DMS153 (cell line): ENCODE data around the gene FANCG.

Source experiments
- DNase-seq: peaks from one replicate; lab custom pipeline; 2025; lab: John Stamatoyannopoulos, UW

The FANCG gene

DNA sequence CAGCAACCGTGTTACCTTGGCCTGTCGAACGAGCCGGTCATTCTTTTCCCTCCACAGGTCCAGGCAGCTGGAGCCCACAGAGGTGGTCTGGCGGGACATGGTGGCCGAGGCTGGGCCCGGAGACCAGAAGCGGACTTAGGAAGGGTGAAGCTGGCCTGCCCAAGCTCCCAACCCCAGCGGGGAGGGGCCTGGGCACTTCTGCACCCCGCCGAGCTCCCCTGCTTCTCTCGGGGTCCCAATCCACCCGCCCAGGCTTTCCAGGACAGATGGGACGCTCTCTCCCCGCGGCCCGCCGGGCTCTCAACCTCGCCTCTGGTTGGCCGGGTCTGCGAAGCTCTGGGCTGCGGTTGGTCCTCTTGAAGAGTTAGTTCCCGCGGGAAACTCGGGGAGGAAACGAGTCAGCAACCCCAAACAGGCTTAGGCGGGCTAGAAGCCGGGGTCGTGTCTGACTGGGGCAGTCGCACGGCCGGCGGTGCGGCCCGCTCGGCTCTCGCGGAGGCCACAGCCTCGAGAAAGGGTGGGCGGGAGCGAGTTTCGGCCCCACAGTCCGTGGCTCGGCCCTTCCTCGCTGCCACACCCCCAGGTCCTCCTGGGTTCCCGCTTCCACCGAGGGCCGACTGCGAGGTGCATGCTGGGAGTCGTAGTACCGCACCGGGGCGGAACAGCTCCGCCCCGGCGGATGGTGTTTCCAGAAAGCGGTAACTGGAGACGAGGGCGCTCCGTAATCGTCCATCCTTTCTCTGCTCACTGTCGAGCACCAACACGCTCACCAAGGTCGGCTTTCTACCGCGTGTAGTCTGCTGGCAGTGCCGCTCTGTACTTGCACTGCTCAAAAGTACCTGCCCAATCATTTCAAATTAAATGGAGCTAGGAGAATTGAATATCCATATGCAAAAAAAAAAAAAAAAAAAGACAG is at the start of gene FANCG:
FANCG (minus strand) TSS at position 517 of the 916 bp plus-strand sequence; CDS start at position 99, 418 bp downstream.
- peak; percentile 84 for DNase-seq

DNA sequence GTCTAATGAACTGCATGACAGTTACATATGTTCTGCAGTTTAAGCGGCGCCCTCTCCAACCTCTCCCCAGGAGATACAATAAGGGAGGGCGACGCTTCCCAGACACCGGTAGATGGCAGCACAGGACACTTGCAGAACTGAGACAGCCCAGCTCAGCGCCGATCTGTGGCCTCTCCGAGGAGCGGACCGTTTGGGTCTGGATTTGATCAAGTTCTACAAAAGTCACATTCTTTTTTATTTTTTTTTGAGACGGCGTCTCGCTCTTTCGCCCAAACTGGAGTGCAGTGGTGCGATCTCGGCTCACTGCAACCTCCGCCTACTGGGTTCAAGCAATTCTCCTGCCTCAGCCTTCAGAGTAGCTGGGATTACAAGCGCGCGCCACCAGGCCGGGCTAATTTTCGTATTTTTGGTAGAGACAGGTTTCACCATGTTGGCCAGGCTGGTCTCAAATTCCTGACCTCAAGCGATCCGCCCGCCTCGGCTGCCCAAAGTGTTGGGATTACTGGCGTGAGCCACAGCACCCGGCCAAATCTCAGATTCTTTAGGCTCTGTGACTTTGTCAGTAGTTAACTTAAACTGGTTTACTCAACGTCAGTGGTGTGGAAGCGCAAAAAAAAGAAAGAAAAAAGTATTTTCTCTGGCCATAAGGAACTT is 37.3 kb upstream of the FANCG start:
- DNase-seq: peak; percentile 71

DNA sequence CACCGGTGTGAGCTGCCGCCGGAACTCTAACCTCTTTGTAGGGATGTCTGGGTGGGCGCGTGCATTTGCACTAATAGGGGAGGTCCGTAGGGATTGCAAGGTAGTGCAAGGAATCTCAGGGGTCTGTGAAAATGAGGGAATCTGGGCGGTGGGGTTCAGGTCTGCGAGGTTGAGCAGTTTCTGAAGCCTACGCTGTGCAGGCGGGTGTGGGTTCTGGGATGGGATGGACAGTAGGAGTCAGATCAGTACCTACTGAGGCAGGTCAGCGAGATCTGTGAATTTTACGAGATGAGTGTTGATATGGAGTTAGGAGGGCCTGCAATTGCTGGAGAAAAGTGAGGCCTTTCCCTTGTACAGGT is 36.8 kb upstream of the FANCG start:
- DNase-seq: no peak

DNA sequence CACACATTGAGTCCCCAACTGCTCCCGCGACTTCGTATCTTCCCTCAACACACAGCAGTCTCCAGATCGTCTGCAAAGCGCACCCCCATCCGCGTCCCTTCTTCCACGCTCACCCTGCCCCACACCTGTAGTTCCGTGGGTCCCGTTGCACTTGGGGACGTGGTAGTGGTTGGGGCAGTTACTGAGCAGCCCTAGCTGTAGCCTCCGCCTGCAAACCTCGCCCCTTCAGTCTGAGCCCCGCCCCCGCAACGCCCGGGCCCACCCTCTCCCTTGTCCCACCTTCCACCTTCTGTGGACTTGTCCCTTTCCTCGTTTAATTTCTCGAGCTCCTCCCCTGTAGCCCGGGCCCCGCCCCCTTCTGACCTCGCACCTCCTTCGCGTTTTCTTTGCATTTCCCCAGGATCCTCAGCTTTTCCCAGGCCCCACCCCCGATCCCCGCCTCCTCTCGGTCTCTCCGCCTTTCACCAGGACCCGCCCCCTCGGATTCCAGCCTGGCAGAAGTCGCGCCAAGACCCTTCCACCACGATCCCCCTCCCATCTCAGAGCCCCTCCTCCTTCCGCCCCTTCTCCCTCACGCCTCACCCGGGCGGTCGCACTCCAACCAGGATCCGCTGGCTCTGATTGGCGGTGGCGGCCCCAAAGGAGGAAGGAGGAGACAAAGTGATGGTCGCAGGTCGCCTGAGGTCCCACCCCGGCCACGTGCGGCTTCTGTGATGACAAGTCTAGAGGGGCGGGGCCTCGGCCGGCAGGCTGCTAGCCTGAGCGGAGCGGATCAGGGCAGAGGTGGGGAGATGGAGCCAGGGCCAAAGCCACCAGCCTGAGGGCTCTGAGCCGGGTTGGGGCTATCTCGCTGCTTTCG is 36.2 kb upstream of the FANCG start, which contains the start of gene ATOSB:
ATOSB (minus strand) TSS at position 183 of the 859 bp plus-strand sequence. CDS start 7,588 bp downstream, outside the sequence.
- DNase-seq: peak; percentile 92

DNA sequence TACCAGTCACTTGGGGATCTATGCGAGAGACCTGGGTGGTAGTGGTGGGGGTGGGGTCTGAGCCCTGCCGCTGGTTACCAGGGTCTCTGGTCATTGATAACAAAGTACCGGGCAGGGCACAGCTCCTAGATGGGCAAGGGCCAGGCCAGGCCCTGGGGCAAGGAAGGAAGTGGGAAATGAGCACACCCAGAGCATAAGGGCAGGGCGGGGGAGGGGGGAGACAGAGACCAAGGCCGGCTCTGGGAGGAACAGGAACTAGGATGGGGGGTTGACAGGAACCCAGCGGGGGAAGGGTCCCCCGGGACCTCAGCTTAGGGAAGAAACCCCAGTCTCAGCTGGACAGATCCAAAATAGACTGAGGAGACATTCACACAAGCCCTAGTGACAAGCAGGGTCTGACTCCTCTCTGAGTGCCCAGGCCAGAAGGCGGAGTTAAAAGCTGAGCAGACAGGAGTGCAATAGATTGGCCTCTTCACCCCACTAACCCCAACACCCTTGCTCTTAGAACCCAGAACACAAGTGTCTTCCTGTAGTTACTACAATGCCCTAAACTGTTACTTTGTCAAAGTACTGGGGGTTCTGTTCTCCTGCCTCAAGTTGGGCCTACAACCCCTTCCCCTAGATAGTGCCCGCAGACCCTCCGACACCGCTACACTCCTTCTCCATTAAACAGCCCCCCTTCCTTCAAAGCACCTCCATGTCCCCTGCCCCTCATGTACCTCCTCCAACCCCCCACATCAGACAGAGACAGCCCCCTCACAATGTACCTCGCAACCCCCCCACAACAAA is 35.3 kb upstream of the FANCG start:
- DNase-seq: peak; percentile 3

DNA sequence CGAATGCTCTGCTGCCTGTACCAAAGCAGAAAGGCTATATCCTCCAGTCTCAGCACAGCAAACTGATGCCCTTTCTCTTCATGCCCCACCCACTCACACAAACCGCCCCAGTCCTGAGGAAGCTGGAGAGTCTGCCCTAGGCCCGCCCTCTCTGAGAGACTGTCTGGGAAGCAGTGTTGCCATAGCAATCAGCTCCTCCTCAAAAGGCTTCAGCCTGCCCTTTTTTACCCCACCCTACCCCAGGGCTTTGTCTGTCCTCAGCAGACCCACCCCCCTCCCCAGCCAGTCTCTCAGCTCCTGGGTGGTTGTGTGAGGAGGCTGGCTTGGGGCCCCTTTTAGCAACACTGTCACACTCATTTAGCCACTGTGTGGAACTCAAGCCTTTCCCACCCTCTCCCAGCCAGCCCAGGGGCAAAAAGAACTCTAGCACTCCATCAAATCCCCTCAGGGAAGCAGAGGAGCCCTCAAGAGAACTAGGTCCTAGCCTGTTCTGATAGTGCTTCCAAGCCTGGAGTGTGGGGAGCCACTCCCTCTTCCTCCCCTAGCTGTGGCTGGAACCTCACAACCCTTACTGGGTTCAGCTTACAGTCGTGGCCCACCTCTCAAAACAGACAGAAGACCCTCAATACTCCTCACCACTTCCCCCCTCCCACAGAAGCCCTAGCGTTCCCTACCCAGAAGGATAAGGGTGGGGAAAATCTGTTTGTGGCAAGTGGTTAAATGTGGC is 34.5 kb upstream of the FANCG start:
- peak; percentile 68 for DNase-seq

DNA sequence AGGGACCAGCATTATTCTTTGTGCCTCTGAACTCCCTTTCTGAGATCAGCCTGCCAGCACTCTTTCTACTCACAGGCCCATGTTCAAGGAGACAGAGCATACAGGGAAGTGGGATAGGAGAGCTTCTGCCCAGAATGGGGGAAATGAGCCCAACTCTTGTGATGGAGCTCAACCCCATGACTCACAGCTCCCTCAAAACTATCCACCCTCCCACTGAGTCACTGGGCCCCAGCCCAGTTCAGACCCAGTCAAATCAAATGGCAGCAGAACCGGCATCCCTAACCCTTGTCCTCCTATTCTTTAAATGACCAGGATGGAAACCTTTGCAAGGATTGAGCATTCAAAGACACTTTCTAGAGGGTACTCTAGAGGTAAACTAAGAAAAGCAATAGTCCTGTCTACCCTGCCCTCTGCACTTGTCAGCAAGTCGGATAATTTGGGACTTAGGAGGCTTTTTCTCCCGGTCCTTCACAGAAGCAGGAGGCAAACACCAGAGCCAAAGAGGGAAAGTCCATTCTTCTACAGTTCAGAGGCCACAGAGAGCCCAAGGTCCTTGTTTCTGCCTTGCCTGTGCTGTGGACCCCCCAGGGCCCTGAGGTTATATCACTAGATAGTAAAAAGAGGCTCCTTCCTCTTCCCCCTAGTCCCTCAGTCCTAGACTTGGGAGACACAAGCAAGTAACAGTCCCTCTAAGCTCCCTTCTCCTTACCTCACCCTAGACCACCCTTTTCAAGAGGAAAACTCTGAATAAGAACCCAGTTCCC is 32.7 kb upstream of the FANCG start:
- DNase-seq: no peak

DNA sequence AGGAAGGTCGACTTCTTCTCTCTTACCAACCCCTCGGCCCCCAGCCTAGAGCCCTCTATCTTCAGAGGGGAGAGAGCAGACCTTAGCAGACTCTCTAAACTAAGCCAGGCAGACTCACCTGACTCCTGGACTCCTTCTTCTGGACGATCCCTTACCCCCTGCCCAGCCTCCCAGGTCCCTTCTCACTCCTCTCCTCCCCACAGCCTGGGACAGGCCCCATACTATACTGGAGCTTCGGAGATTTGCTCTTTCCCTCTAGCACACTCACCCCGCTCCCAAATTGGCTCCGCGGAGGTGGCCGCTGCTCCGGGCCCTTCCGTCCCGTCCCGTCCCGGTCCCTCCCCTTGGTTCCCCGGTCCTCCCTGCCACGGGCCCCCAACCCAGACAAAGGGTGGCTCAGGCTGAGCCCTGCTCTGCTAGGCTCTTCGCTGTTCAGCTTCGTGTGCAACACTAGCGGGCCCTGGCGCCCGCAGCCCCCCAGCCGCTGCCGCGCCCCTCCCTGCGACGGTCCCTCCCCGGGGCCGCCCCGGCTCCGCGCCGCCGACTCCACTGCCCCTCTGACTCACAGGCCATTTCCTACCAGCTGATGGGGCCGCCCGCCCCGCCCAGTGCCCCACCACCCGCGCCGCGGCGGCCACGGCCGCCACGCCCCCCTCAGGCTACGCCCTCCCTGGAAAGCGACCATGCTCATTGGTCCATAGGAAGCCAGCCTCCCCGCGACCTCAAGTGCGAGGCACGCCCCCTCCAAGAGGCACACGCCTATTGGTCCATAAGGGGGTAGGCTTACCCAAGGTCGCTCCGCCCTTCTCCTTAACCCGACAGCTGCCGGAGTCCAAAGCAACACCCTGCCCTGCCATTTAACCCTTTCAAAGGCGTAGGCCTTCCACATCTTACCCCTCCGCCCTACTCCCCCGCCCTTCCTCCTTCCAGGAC is 31.5 kb upstream of the FANCG start:
- DNase-seq: peak; percentile 95

DNA sequence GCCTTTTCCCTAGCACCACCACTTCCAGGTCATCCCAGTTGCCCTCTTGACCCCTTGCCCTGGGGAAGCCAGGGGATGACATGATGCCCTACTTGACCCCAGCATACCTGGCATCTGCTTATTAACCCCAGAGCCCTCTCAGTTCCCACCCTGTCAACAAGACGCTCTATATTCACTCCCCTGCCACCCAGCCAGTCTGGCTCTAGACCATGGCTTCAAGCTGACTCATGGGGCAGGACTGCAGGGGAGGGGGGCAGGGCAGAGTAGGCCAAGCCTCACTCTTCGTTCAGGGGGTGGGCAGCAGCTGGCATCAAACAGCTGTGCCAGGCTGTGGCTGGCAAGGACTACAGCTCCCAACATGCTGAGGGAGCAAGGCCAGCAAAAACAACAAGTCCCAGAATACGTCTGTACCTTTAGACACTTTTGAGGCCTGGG is 30.6 kb upstream of the FANCG start:
- DNase-seq: no peak

DNA sequence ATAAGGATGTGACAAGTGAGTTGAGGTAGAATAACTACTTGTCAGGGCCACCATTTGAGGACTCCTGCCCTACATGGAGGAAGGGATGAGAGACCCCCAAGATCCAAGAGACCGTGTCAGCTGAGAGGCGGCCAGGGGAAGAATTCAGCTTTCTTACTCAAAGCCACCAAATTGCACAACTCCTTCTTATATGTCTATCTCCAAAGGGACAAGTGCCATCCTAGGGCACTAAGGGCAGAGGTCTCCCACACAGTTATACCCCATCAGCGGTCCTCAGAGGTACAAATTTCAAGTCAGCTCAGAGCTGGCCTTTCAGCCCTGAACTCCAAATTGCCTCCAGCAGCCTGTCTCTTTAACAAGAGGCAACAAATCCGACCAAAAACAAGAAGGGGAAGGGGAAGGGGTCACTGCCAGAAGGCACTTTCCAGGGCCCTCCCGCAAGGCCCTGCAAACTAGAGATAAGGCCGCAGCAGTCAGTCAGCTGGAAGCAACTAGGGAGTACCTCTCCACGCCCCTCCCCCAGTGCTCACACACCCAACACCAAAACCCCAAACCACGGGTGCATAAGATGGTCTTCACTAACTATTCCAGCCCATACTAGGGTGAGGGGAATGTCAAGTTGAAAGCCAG is 29.3 kb upstream of the FANCG start:
- no peak for DNase-seq

DNA sequence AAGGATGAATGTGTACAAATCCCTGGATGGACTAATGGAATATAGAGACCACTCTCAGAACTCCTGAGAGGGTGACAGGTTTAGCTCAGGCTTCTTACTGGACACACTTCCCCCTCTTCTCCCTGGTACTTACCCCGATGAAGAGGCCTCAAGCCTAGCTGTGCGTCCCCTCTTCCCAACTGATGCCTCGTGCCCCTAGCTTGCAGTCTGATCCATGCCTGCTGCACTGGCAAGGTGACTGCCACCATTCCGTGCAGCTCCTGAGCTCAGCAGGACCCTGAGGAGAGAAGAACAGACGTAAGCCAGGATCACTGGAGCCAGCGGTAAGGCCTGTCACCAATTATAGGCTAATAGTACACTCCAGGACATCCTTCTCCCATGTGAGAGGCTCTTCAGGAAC is 28.7 kb upstream of the FANCG start:
- no peak for DNase-seq

DNA sequence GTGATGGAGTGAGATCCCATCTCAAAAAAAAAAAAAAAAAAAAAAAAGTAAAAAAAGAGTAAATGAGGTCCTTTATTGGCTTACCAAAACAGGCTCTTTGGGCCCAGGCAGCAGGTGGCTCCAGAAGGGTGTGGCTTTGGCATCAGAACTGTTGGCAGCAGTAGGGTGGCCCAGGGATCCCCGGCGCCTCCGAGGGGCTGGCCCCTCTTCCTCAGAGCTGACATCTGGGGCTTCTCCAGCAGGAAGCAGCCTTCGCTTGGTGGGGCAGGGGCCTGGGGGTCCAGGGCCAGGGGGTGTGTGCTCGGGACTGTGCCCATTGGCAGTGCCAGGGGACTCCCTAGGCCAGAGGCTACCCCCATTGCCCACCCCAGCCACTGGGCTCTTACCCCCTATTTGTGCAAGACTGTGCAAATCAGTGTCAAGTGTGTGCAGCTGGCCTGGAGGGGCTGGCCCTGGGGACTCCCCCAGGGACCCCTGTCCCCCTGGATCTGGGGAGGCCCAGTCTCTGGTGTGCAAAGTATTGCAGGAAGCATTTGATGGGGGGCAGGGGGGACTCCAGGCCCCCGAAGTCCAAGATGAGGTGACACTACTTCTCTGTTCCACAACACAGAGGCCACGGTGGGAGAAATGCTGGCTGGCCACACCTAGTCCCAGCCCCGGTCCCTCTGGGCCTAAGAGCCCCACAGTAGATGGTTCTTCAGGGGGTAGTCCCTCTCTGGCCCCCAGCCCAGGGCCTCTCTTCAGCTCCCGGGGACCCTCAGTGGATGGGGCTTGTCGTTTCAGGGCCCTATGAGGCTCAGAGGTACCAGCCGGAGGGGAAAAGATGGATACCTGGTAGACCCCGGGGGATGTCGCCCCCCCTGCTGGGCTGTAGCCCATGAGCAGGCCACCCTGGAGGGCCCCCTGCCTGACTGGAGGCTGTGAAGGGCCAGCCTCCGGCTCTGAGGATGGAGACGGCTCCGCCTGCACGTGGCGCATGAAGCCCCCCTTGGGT is 27.9 kb upstream of the FANCG start:
- DNase-seq: no peak

DNA sequence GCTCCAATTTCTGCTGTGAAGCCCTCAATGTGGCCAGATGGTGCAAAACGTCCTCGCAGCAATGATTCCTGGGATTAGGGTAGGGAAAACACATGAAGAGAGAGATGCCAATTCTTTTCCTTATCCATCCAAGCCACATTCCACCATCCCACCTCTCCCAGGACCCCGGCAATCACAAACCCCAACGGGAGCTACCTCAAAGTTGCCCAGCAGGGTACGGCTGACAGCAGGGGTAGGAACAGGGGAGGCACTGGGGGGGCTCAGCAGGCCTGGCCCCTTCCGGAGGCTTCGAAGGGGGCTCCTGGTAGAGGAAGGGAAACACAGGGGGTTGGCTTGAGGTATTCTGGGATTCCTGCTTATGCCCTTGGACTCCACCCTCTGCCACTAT is 26.6 kb upstream of the FANCG start:
- no peak for DNase-seq

DNA sequence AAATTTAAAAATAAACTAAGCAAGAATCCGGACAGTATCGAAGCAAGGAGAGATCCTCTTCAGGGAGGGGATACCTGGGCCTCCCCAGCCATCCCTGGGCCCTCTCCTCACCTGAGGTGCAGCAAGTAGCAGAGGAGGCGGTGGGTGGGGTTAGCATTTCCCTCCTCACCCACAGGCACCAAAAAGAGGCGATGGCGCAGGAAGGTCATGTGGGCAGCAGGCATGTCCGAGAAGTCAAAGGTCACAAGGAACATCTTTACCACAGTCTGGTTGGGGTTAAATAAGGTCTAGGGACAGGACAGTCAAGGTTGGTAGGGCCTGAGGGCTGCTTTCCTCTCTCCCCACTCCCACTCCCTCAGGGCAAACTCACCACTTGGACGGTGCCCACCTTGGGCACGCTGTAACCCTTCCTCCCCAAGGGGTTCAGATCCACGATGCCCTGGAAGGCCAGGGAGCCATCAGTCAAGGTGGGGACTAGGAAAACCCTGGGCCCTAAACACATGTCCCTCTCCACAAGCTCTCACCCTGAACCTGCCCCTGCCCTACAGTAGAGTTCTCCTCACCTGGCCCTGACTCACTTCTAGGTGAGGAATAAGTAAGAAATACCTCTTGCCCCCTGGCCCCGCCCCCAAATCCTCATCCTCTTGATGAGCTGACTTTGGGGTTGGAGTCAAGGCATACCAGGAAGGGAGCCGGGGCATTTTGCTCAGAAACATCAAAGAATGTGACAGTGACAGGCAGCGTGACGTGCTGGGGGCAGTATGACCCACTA is 26.0 kb upstream of the FANCG start:
- no peak for DNase-seq

DNA sequence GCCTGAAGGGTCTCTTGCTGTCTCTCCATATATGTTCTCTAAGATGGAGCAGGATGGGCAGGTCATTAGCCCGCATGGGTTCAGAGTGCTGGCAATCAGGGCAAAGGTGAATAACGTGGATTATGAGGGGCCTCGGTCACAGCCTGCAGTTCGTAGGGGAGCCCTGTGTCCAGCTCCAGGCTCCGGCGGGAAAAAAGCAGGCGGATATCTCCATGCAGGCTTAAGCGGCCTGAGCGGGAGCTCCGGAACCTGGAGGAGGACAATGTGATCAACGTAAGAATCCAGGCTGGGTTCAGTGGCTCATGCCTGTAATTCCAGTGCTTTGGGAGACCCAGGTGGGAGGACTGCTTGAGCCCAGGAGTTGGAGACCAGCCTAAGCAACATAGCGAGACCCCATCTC is 25.4 kb upstream of the FANCG start:
- no peak for DNase-seq

DNA sequence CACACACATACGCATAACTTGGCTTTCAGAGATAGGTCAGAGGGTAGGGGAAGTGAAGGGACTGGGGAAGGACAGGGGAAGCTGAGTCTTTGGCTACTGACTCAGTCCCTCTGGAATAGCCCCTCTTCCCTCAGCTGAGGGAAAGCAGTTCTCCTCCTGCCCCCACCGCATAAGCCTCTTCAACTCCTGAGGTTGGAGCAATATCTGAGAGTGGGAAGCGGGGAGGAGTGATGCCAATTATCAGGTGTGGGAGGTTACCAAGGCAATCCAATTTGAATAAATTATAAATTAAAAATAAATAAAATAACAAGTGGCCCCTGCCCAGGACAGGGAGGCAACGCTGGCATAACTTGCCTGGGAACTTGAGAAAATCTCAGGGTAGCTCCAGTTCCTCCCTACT is 24.8 kb upstream of the FANCG start:
- DNase-seq: no peak
